Kidney capillary endothelial cell (primary cell): ENCODE measurements around the gene HOXA2.
A peak's percentile ranks its signal among the peaks of the same experiment; 100 is the strongest.

Experiments
- DNase-seq: peaks from one replicate; pipeline ENCODE4 v3.0.0-alpha.2; 2018; ENCODE audit warnings: low spot score

HOXA2 gene

DNA sequence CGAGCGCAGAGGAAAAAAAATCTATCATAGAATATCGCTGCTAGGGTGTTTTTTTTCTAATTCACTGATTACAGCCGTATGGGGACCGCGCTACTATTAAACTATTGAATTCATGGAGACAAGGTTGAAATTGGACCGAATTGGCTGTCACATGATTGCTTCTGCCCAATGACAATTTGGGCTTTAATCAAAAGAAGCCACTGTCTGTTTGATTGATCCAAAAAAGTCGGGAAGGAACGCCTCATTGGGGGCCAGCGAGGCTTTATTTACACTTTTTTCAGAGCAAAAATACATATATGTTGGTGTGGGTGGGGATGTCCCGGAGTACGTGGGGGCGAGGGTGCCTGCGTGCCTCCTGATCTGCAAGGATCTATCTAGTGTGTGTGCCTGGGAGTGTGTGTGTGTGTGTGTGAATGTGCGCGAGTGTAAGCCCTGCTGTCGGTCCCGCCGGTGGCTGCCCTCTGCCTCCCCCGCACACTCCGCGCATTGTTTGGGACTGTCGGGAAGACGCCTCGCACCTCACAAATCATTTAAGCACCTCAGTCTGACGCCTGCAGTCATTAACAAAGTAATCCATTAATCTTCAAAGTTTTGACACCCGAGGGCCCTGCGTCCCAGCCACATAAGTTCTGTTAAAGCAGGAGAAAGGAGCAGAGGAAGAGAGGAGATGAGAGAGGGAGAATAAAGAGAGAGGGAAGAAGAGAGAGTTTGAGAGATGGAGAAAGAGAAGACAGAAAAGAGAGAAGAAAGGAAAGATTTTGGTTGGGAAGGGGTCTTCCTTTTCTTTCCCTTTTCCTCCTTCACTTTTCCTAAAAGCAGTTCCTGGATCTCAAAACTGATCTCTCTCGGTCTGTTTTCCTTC, at the start of gene HOXA2:
TSS of gene HOXA2 (minus strand) at position 103 of the 862 bp plus-strand sequence. CDS start 183 bp downstream, outside the sequence.
- no peak for DNase-seq

DNA sequence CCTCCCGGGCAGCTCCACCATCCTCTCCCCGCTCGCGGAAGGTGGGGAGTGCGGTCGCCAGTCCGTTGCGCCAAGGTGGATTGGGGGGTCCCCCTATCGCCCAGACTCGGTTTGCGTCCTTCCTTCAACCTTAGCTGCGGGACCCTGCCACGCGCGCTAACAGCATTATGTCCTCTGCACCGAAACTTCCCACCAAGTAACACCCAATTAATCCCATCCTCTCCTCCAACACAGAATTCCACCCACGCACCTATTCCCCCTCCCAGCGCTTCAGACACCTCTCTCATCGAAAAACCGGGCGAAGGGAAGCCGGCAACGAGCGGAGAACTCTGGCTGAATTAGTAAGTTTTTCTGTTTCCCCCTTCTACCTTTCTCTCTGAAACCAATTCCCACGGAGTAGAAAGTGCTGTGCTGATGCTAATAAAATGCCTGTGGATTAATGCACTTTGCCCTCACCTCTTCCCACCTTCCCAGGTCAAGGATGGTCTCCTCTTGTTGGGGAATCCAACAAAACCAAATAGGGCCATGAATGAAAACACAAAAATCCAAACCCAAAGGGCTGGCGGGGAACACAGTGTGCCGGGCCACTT, 49.0 kb upstream of the HOXA2 start:
- no peak for DNase-seq

- peak; percentile 84 for DNase-seq
Measured at GRCh38 chr7:27150568-27151340, 48.3 kb upstream of the HOXA2 start.

GRCh38 chr7:27149842-27150567, 47.5 kb upstream of the HOXA2 start:
- DNase-seq: no peak

DNA sequence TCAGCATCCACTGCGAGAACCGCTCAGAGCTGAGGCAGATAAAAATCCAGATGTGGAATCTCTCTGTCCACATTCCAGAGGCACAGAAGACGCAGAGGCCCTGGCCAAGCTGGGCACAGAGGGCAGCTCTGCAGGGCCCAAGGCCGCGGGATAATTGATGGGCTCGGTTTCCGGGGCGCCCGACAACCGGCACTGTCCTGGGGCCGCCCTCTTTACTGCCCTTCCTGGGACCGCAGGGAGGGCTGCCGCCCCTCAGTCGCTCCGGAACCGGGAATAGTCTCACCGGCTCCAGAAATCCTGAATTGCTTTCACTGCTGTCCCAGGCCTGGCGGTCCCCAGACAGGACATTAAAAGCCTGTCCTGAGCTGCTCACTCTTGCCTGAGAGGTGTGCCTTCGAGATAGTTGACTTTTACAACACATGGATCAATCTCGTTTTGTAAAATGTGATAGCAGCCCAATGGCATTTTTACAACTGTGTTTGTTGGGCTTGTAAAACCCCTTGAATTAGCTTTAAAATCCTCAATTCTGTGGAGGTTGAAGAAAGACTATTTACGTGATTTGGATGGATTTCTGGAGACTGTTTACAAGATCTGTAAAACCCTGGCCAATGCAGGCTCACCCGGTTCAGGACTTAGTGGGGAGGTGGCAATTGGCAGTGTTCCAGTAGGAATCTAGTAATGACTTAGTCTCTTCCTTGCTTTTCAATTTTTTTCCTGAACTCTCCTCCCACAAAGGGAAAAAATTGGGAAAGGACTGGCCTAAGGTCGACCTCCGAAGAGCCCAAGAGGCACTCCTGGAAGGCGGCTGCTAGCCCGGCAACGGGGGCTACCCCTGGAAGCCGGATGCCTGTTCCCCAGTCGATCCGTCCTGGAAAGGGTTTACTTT, 46.5 kb upstream of the HOXA2 start:
- DNase-seq: no peak

DNA sequence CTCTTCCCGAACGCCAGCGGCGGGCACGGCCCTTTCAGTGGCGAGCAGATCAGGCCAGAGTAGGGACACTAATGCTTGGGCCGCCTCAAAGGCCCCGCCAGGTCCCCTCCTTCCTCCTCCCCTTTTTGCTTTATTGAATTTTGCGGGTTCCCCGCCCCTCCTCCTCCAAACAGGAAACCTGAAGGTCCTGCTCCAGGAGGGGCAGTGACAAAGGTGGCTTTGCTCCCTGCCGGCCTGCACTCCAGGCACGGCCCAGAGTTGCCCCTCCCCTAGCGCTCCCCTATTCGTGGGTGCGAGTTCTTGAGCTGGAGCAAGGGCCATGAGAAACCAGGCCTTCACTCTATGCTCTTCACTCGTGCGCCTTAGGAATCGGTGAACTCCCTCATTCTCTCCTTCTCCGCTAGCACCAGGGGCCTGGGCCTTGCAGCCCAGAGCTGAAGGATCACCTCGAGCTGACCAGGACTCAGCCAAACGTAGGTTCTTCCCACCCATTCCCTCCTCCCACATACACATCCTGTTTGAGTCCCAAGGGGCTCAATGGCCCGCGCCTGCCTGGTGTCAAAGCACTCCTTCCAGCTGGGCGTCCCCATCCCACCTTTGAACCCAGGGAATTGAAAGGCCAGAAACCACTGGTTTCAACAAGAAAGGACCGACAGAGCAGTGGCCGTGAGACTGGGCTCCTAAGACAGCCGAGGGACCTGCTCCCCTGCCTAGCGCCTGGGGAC, 45.7 kb upstream of the HOXA2 start:
- DNase-seq: no peak

GRCh38 chr7:27147199-27148030, 44.9 kb upstream of the HOXA2 start, which contains the start of gene HOXA6:
HOXA6 (minus strand) TSS chr7:27147774; CDS start chr7:27147749, 25 bp downstream.
- DNase-seq: no peak

GRCh38 chr7:27146491-27147198, 44.2 kb upstream of the HOXA2 start:
- DNase-seq: no peak

DNA sequence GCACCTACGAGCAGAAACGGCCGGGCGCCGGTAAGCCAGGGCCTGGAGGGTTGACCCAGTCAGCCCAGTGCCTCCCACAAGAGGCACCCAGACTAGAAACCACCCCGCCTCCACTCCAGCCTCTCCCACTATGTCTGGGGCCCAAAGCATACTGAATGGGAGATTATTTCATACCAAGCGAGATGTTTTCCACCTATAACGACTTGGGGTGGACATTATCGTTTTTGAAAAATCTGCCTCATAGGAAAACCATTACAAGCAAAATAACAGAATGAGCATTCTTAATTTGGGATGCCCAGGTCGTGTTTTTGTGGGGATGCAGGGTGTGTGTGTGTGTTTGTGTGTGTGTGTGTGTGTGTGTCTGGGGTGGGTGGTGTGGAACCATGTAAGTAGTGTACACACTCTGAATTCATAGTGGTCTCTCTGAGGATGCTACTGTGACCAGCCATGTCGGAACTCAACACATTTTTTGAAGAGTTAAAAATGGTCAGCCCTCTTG, 43.5 kb upstream of the HOXA2 start:
- no peak for DNase-seq

- no peak for DNase-seq
Measured at GRCh38 chr7:27145165-27145913, 42.9 kb upstream of the HOXA2 start.

DNA sequence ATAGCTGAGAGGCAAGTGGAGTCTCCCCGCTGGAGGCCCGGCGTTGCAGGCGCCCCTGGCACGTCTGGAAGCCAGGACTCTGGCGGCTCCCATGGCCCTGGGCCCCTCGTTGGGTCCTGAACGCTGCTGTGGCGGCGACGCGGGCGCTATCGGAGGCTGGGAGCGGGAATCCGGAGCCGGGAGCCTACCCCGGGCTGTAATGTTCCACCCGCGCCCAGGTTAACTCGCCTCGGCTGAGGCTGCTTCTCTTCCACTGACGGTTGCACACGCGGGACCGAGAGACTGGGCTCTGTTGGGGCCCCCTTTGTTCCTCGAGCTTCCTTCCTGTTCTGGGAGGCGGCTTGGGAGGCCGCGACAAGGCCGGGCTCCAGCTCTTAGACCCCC, 42.3 kb upstream of the HOXA2 start:
- DNase-seq: no peak

DNA sequence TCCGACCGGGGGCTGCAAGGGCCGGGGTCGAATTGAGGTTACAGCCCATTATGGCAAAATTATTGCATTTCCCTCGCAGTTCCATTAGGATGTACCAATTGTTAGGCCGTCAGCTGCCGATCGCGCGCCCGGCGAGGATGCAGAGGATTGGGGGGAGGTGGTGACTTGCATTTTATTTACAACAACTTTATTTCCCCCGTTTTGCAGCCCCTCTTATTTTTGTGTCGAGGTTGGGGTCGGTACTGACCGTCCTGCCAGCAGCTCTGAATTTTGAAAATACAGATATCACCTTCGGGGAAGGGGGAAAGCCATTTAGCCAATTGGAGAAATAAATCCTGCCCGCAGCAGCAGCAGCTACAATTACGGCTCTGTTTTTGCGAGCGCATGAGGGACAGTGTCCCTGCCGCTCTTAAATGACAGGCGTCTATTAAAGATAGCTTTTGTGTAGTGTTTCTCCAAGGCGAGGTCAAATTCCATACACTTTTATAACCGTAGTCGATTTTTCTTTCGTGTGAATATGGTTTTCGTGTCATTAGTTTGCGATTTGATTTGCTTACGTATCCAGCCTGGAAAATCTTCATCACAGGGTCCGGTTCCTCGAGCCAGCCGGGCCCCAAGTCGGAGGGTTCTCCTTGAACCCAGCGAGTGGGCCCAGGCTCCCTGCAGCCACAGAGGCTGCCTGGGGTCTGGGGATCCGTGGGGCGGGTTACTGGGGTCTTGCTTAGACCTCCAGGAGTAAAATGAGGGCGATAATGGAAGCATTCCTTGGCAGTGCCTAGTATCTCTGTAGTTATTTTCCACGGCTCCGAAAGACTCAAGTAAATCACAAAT, 41.7 kb upstream of the HOXA2 start:
- no peak for DNase-seq

GRCh38 chr7:27143023-27143949, 40.8 kb upstream of the HOXA2 start, which contains the start of gene HOXA5:
HOXA5 (minus strand) TSS chr7:27143681; CDS start chr7:27143607, 74 bp downstream.
- peak; percentile 93 for DNase-seq

DNA sequence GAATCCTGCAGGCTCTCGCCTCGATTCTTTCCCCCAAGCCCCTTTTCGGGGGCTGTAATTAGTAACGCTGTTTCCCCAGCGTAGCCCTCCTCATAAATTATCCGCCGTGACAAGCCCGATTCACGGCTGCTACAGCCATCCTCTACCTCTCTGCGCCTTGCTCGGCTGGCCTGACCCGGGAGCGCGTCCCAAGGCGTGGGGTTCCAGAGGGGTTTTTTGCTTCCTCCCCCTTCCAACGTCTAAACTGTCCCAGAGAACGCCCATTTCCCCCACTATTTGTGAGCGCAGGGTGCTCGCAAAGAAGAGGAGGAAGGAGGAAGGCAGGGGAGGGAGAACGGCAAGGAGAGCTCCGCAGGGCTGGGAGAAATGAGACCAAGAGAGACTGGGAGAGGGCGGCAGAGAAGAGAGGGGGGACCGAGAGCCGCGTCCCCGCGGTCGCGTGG, 40.1 kb upstream of the HOXA2 start:
- DNase-seq: no peak

DNA sequence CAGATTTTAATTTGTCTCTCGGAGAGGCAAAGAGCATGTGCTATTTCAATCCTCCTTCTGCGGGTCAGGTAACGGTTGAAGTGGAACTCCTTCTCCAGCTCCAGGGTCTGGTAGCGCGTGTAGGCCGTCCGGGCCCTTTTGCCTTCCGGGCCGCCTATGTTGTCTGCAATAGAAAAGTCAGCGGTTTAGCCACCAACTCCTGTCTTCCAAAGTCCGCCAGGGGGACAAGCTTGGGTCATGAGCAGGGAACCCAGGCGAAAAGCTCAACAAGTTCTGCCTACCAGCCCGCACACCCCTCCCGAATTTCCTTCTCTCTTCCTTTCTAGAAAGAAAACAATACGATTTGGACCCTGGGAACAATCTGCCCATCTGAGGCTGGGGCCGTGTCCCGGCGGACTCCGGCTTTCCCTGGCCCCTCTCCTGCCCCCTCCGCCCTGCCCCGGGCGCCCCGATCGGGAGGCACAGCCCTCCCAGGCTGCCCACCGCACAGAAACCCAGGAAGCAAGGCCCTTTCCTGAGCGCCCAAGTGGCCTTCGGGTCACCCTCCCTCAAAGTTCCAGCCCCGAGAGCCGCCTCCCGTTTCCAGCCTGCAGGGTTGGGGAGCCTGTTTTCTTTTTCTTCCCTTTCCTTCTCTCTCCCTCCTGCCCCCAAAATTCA, 39.6 kb upstream of the HOXA2 start:
- no peak for DNase-seq
